Karpas-422 (cell line): Measurements from ENCODE around the gene PTPRG. TPM values are rescaled to one million over a fixed set of nuclear protein-coding genes. Genes with fewer than 3 reads are reported as not detected.

Experiments
- DNase-seq: peaks from one replicate; pipeline ENCODE4 v3.0.0-alpha.2; 2015
- H2AFZ ChIP-seq: fragments of 200-600 bp; sonication (generic); 2 replicates; pipeline ENCODE4 v1.6.1; 2014; ENCODE audit warnings: antibody characterized with exemption, low read length, mixed read lengths
- H3K27ac ChIP-seq: fragments of 200-600 bp; sonication (generic); 2 replicates; pipeline ENCODE4 v1.5.1; 2014; ENCODE audit warnings: mild to moderate bottlenecking, low read length, moderate library complexity
- H3K27me3 ChIP-seq: fragments of 200-600 bp; sonication (generic); 2 replicates; pipeline ENCODE4 v1.6.1; 2014; ENCODE audit warnings: low read length, mixed read lengths
- H3K36me3 ChIP-seq: fragments of 200-600 bp; sonication (generic); 2 replicates; pipeline ENCODE4 v1.6.1; 2014; ENCODE audit warnings: low read length, mixed read lengths; ENCODE audit not compliant: insufficient read depth
- H3K4me1 ChIP-seq: fragments of 200-600 bp; sonication (generic); 2 replicates; pipeline ENCODE4 v1.6.1; 2014; ENCODE audit warnings: mild to moderate bottlenecking, low read length, mixed read lengths
- H3K4me2 ChIP-seq: fragments of 200-600 bp; sonication (generic); 2 replicates; pipeline ENCODE4 v1.6.1; 2014; ENCODE audit warnings: low read length, low read depth, mild to moderate bottlenecking; ENCODE audit not compliant: poor library complexity, severe bottlenecking
- H3K4me3 ChIP-seq: fragments of 200-600 bp; sonication (generic); 2 replicates; pipeline ENCODE4 v1.5.1; 2014; ENCODE audit warnings: mild to moderate bottlenecking, antibody characterized with exemption, low read length, mixed read lengths
- H3K79me2 ChIP-seq: fragments of 200-600 bp; sonication (generic); 2 replicates; pipeline ENCODE4 v1.6.1; 2014; ENCODE audit warnings: mild to moderate bottlenecking, low read length, mixed read lengths
- H3K9ac ChIP-seq: fragments of 200-600 bp; sonication (generic); 2 replicates; pipeline ENCODE4 v1.6.0; 2014; ENCODE audit warnings: low read length
- H3K9me2 ChIP-seq: fragments of 200-600 bp; sonication (generic), shearing (Covaris generic); replicated peaks from 2 replicates; pipeline ENCODE4 v1.6.0; 2014; ENCODE audit warnings: mild to moderate bottlenecking, low read length, moderate library complexity; ENCODE audit not compliant: insufficient read depth
- H3K9me3 ChIP-seq: fragments of 300-700, 200-600 bp; sonication (generic); 2 replicates; pipeline ENCODE4 v1.6.1; 2014; ENCODE audit warnings: low read length, mixed read lengths
- H4K20me1 ChIP-seq: fragments of 200-600 bp; sonication (generic); 2 replicates; pipeline ENCODE4 v1.6.1; 2014; ENCODE audit warnings: mild to moderate bottlenecking, antibody characterized with exemption, low read length, low read depth; ENCODE audit not compliant: insufficient read depth
- total RNA-seq: library from RNA; depleted of rRNA; stranded (reverse); fragments of >200 nt; shearing (Covaris generic); gene quantifications from 2 replicates; pipeline ENCODE4 v1.2.3, GENCODE V29; 2014; ENCODE audit warnings: low replicate concordance

PTPRG gene
- total RNA-seq, 1 experiment from 2014 or later: not detected

DNA sequence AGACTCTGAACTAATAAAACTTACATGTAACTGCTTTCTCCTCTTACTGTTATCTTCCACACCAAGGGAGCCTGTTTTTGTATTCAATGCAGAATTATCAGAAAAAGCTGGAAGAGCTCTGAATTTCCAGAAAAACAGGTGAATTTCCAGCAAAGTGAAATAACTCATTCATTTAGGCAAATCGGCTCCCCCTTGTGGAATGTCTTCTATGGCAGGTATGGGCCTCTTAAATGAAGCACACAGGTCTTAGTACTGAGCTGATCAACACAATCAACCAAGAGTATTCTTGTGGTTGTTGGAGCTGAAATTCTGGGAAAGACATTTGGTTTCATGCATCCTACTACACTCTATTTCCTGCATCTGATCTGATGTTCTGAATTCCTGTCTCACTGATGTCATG, 31.0 kb upstream of the PTPRG start:
- peak; percentile 67 for DNase-seq
- Histone ChIP-seq H4K20me1 (no peaks in the 10 kb centered on the region), H3K9ac (no peak overlapping the region), H3K4me2 (no peak overlapping the region), H3K36me3 (no peaks in the 10 kb centered on the region), H3K4me1 (no peaks in the 10 kb centered on the region), H3K9me3 (no peaks in the 10 kb centered on the region), H3K4me3 (no peak overlapping the region), H3K79me2 (no peaks in the 10 kb centered on the region), H3K27ac (no peak overlapping the region), H3K9me2 (no peaks in the 10 kb centered on the region), H2AFZ (no peak overlapping the region), H3K27me3 (no peaks in the 10 kb centered on the region)

DNA sequence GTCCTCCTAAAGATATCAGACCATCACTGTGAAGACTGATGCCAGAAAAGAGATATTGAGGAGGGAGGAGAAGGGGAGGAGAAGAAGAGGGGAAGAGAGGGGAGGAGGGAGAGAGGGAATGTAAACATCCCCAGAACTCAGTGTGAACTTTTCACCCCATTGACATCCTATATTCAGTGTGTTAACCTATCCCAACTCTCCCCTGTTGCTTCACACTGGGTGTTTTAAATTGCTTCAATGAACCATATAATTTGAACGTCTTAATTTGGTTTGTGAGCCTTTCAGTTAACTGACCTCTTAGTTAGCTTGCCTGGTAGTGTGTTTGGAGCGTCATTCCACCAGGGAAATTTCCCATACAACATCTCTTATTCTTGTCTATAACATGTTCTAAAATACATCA, 29.8 kb upstream of the PTPRG start:
- no peaks in the 10 kb centered on the region for H3K36me3 ChIP-seq
- H3K9me3 ChIP-seq: peaks cover 5% of the 10 kb centered on the region; the same call in 1 of the 2 replicates
- H3K4me2 ChIP-seq: no peak overlapping the region
- no peaks in the 10 kb centered on the region for H3K27me3 ChIP-seq
- no peak overlapping the region for H3K4me3 ChIP-seq
- no peaks in the 10 kb centered on the region for H3K4me1 ChIP-seq
- no peaks in the 10 kb centered on the region for H3K79me2 ChIP-seq
- H3K27ac ChIP-seq: no peak overlapping the region
- H3K9me2 ChIP-seq: no peaks in the 10 kb centered on the region
- no peaks in the 10 kb centered on the region for H4K20me1 ChIP-seq
- DNase-seq: no peak
- H2AFZ ChIP-seq: no peak overlapping the region
- no peak overlapping the region for H3K9ac ChIP-seq

DNA sequence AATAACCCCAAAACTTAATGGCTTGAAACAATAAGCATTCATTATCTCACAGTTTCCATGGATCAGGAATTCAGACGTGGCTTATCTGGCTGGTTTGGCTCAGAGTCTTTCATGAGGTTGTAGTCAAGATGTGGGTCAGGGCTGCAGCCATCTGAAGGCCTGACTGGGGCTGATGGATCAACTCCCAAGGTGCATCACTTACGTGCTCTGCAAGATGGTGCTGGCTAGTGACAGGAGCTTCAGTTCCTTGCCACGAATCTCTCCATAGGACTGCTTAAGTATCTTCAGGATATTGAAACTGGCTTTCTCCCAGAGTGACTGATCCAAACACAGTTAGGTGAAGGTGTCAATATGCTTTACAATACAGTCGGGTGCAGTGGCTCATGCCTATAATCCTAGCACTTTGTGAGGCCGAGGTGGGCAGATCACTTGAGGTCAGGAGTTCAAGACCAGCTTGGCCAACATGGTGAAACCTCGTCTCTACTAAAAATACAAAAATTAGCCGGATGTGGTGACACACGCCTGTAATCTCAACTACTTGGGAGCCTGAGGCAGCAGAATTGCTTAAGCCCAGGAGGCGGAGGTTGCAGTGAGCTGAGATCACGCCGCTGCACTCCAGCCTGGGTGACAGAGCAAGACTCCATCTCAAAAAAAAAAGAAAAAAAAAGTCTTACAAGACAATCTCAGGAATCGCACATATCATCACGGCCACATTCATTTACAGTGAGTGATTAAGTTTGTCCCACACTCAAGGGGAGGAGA, 28.5 kb upstream of the PTPRG start:
- H3K27ac ChIP-seq: no peak overlapping the region
- peaks cover 7% of the 10 kb centered on the region; the same call in 1 of the 2 replicates for H3K9me3 ChIP-seq
- H3K9ac ChIP-seq: no peak overlapping the region
- no peak overlapping the region for H2AFZ ChIP-seq
- no peaks in the 10 kb centered on the region for H3K27me3 ChIP-seq
- no peaks in the 10 kb centered on the region for H4K20me1 ChIP-seq
- no peaks in the 10 kb centered on the region for H3K36me3 ChIP-seq
- H3K4me2 ChIP-seq: no peak overlapping the region
- no peaks in the 10 kb centered on the region for H3K9me2 ChIP-seq
- H3K4me1 ChIP-seq: no peaks in the 10 kb centered on the region
- no peak overlapping the region for H3K4me3 ChIP-seq
- no peaks in the 10 kb centered on the region for H3K79me2 ChIP-seq
- DNase-seq: no peak

GRCh38 chr3:61535826-61536225, 25.5 kb upstream of the PTPRG start:
- no peak overlapping the region for H2AFZ ChIP-seq
- DNase-seq: no peak
- no peaks in the 10 kb centered on the region for H3K36me3 ChIP-seq
- H3K4me3 ChIP-seq: no peak overlapping the region
- no peaks in the 10 kb centered on the region for H3K79me2 ChIP-seq
- H3K27ac ChIP-seq: no peak overlapping the region
- H3K27me3 ChIP-seq: no peaks in the 10 kb centered on the region
- H3K9me2 ChIP-seq: no peaks in the 10 kb centered on the region
- no peaks in the 10 kb centered on the region for H3K4me1 ChIP-seq
- H4K20me1 ChIP-seq: no peaks in the 10 kb centered on the region
- H3K9ac ChIP-seq: no peak overlapping the region
- H3K9me3 ChIP-seq: peaks cover 12% of the 10 kb centered on the region
- no peak overlapping the region for H3K4me2 ChIP-seq

GRCh38 chr3:61537366-61537765, 24.0 kb upstream of the PTPRG start:
- Histone ChIP-seq H3K27me3 (no peaks in the 10 kb centered on the region), H3K4me1 (no peaks in the 10 kb centered on the region), H3K36me3 (no peaks in the 10 kb centered on the region), H3K79me2 (no peaks in the 10 kb centered on the region), H3K9ac (no peak overlapping the region), H3K4me3 (no peak overlapping the region), H3K4me2 (no peak overlapping the region), H2AFZ (no peak overlapping the region), H3K9me2 (no peaks in the 10 kb centered on the region), H3K9me3 (peaks cover 12% of the 10 kb centered on the region), H4K20me1 (no peaks in the 10 kb centered on the region), H3K27ac (no peak overlapping the region)
- no peak for DNase-seq

DNA sequence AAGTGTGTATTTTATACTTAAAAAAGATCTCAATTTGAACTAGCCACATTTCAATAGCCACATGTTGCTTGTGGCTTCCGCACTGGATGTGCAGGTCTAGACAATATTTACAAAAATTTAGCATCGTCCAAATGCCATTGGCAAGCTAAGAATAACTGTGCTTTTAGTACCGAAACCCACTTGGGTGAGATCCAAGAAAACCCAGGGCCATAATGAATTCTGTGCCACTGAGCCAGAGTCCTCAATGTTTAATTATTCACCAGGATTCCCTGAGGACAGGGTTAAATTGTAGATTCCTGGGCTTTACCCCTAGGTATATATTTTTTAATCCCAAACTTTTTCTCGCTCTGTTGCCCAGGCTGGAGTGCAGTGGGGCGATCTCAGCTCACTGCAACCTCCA, 22.9 kb upstream of the PTPRG start:
- Histone ChIP-seq H3K27ac (no peak overlapping the region), H3K9me2 (no peaks in the 10 kb centered on the region), H3K4me3 (no peak overlapping the region), H3K4me1 (no peaks in the 10 kb centered on the region), H2AFZ (no peak overlapping the region), H3K4me2 (no peak overlapping the region), H3K9me3 (peaks cover 14% of the 10 kb centered on the region), H3K27me3 (no peaks in the 10 kb centered on the region), H3K36me3 (no peaks in the 10 kb centered on the region), H4K20me1 (no peaks in the 10 kb centered on the region), H3K9ac (no peak overlapping the region), H3K79me2 (no peaks in the 10 kb centered on the region)
- DNase-seq: no peak

GRCh38 chr3:61541694-61542093, 19.7 kb upstream of the PTPRG start:
- no peaks in the 10 kb centered on the region for H4K20me1 ChIP-seq
- no peak overlapping the region for H2AFZ ChIP-seq
- H3K4me1 ChIP-seq: no peaks in the 10 kb centered on the region
- no peak overlapping the region for H3K27ac ChIP-seq
- H3K9me3 ChIP-seq: peaks cover 12% of the 10 kb centered on the region
- H3K4me2 ChIP-seq: no peak overlapping the region
- H3K79me2 ChIP-seq: no peaks in the 10 kb centered on the region
- no peak for DNase-seq
- no peaks in the 10 kb centered on the region for H3K27me3 ChIP-seq
- H3K9me2 ChIP-seq: no peaks in the 10 kb centered on the region
- H3K9ac ChIP-seq: no peak overlapping the region
- no peak overlapping the region for H3K4me3 ChIP-seq
- no peaks in the 10 kb centered on the region for H3K36me3 ChIP-seq

DNA sequence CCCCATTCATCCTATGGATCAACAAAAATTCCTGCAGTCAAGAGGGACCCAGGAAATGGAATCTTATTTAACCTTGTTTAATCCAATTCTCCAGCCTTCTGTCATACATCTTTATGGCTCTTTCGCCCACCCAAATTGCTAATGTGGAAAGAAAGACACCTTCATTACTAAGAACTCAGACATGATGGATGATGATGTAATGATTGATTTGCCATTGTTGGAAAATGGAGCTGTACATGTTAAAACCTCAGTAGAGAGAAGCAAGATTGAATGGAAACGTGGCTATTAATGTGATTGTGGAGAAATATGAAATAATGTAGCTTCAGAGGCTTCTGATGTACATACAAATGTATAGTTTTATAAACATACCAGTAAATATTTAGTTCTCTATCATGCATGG, 15.7 kb upstream of the PTPRG start:
- Histone ChIP-seq H3K4me3 (no peak overlapping the region), H3K79me2 (no peaks in the 10 kb centered on the region), H3K9ac (no peak overlapping the region), H3K4me2 (no peak overlapping the region), H4K20me1 (no peaks in the 10 kb centered on the region), H3K4me1 (no peaks in the 10 kb centered on the region), H3K9me3 (peaks cover 5% of the 10 kb centered on the region; the same call in 1 of the 2 replicates), H3K9me2 (no peaks in the 10 kb centered on the region), H2AFZ (no peak overlapping the region), H3K27me3 (no peaks in the 10 kb centered on the region), H3K27ac (no peak overlapping the region), H3K36me3 (no peaks in the 10 kb centered on the region)
- DNase-seq: no peak
